ENCODE results near the gene MYCBP2.

DNA sequence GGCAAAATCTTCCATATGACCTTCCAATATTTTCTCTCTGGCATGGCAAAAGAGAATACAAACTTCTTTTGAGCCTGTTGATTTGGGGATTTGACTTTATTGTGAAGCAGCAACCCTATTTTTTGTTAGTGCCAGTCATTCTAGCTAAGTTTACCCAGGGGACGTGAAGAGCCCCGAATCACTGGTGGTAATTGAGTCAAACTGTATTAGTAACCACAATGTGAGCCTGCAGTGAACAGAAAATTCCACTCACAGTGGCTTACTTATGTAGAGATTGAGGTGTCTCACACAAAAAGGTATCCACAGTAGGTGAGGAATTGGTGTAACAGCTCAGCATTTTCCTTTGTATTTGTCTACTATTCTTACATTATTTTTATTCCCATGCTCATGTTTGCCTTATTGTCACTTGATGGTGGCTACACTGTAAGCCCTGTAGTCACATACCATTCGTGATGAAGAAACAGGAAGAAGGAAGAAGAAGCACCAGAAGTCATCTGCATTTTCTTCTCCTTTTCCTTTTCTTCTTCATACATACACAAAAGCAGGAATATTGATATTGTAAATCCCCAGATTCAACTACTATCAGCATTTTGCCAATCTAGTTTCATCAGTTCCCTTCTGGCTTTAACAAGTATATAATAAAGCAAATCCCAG is 33.3 kb upstream of the MYCBP2 start:
- TF ChIP-seq GATA2 (IDR thresholded peaks at IDR 0.05; ENCODE audit: low read depth, low read length) (no peak), GATA3 (IDR thresholded peaks at IDR 0.05; ENCODE audit: low read depth, low read length) (no peak)
